ENCODE measurements around the gene SRSF7.

- TF ChIP-seq CTCF (IDR thresholded peaks at IDR 0.05) (peak in 2 of 4 experiments; percentile 14 to 53), POLR2A (IDR thresholded peaks at IDR 0.05) (peak; percentile 99 to 100)
Observed at GRCh38 chr2:38750891-38751595, at the start of gene SRSF7.

All from uterus (tissue), 2 donors.